ENCODE data around the gene CHI3L1. TPM values are rescaled to one million over a fixed set of nuclear protein-coding genes. Genes with fewer than 3 reads are reported as not detected.

Gene CHI3L1
- total and polyA plus RNA-seq, 4 donors = 5.0 to 34.7 (median 15.9) TPM

DNA sequence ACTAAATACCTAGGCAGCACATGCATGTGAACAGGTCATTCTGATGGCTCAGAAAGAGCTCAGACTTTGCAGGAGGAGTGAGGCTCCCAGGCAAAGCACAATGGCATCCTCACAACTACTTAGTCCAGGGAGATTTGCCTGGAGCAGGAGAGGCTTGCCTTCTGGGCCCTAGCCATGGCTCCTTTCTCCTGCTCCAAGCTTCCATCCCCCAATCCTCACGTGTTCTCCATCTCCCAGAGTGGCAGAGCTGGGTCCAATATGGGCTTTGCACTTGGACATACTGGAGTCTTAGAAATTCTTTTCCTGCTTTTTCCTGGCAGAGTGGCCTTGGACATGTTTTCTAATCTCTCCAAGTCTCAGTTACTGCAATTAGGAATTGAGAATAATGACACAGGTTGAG is 26.7 kb downstream of the CHI3L1 start:
- peaks cover 0 to 2% (median 0%) of the 10 kb centered on the region in 4 donors for H3K27me3 ChIP-seq (ENCODE audit: control insufficient read depth in 4 of 4, insufficient read depth in 4 of 4, low read length in 3 of 4)
- H3K36me3 ChIP-seq (ENCODE audit: control insufficient read depth in 4 of 4, insufficient read depth in 3 of 4, low read depth in 1 of 4, low read length in 3 of 4) = no peaks in the 10 kb centered on the region
- no peak overlapping the region for H3K27ac ChIP-seq (ENCODE audit: low read depth in 1 of 2, low read length in 2 of 2)
- H3K4me3 ChIP-seq (ENCODE audit: low read depth in 1 of 3, low read length in 3 of 3) = no peak overlapping the region
- H3K9ac ChIP-seq (ENCODE audit: low read depth in 1 of 2, low read length in 2 of 2) = no peak overlapping the region
- H3K9me3 ChIP-seq (ENCODE audit: control insufficient read depth in 4 of 4, low read length in 3 of 4) = peaks cover 0 to 3% (median under 1%) of the 10 kb centered on the region in 4 donors
- no peaks in the 10 kb centered on the region for H3K4me1 ChIP-seq (ENCODE audit: control insufficient read depth in 4 of 4, insufficient read depth in 4 of 4, low read length in 3 of 4)
- TF ChIP-seq TAF1 (conservative IDR thresholded peaks at IDR 0.05) = no peak
- TF ChIP-seq HNF4G (IDR thresholded peaks at IDR 0.05) = no peak
- TF ChIP-seq RXRA (IDR thresholded peaks at IDR 0.05) = no peak
- TF ChIP-seq GABPA (IDR thresholded peaks at IDR 0.05 in 1 of 2, conservative IDR thresholded peaks at IDR 0.05 in 1 of 2) = no peak
- TF ChIP-seq, protein P1, sequence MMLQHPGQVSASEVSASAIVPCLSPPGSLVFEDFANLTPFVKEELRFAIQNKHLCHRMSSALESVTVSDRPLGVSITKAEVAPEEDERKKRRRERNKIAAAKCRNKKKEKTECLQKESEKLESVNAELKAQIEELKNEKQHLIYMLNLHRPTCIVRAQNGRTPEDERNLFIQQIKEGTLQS (IDR thresholded peaks at IDR 0.05) = no peak
- TF ChIP-seq, protein P2, sequence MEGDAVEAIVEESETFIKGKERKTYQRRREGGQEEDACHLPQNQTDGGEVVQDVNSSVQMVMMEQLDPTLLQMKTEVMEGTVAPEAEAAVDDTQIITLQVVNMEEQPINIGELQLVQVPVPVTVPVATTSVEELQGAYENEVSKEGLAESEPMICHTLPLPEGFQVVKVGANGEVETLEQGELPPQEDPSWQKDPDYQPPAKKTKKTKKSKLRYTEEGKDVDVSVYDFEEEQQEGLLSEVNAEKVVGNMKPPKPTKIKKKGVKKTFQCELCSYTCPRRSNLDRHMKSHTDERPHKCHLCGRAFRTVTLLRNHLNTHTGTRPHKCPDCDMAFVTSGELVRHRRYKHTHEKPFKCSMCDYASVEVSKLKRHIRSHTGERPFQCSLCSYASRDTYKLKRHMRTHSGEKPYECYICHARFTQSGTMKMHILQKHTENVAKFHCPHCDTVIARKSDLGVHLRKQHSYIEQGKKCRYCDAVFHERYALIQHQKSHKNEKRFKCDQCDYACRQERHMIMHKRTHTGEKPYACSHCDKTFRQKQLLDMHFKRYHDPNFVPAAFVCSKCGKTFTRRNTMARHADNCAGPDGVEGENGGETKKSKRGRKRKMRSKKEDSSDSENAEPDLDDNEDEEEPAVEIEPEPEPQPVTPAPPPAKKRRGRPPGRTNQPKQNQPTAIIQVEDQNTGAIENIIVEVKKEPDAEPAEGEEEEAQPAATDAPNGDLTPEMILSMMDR (IDR thresholded peaks at IDR 0.05; ENCODE audit: low read depth, low read length, missing input control) = no peak
- TF ChIP-seq EGR1 (IDR thresholded peaks at IDR 0.05; ENCODE audit: low read depth in 2 of 2) = no peak
- no peak for TF ChIP-seq FOXA2 (IDR thresholded peaks at IDR 0.05)
- no peak for TF ChIP-seq JUND (IDR thresholded peaks at IDR 0.05)
- TF ChIP-seq, protein P3, sequence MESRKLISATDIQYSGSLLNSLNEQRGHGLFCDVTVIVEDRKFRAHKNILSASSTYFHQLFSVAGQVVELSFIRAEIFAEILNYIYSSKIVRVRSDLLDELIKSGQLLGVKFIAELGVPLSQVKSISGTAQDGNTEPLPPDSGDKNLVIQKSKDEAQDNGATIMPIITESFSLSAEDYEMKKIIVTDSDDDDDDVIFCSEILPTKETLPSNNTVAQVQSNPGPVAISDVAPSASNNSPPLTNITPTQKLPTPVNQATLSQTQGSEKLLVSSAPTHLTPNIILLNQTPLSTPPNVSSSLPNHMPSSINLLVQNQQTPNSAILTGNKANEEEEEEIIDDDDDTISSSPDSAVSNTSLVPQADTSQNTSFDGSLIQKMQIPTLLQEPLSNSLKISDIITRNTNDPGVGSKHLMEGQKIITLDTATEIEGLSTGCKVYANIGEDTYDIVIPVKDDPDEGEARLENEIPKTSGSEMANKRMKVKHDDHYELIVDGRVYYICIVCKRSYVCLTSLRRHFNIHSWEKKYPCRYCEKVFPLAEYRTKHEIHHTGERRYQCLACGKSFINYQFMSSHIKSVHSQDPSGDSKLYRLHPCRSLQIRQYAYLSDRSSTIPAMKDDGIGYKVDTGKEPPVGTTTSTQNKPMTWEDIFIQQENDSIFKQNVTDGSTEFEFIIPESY (IDR thresholded peaks at IDR 0.05) = no peak
- TF ChIP-seq NR2F2 (IDR thresholded peaks at IDR 0.05) = no peak
- TF ChIP-seq SP1 (IDR thresholded peaks at IDR 0.05) = no peak
- no peak for TF ChIP-seq HNF4A (conservative IDR thresholded peaks at IDR 0.05)
- TF ChIP-seq, protein P4, sequence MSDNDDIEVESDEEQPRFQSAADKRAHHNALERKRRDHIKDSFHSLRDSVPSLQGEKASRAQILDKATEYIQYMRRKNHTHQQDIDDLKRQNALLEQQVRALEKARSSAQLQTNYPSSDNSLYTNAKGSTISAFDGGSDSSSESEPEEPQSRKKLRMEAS (IDR thresholded peaks at IDR 0.05) = no peak
- TF ChIP-seq FOXA1 (IDR thresholded peaks at IDR 0.05) = no peak
- TF ChIP-seq, protein P5, sequence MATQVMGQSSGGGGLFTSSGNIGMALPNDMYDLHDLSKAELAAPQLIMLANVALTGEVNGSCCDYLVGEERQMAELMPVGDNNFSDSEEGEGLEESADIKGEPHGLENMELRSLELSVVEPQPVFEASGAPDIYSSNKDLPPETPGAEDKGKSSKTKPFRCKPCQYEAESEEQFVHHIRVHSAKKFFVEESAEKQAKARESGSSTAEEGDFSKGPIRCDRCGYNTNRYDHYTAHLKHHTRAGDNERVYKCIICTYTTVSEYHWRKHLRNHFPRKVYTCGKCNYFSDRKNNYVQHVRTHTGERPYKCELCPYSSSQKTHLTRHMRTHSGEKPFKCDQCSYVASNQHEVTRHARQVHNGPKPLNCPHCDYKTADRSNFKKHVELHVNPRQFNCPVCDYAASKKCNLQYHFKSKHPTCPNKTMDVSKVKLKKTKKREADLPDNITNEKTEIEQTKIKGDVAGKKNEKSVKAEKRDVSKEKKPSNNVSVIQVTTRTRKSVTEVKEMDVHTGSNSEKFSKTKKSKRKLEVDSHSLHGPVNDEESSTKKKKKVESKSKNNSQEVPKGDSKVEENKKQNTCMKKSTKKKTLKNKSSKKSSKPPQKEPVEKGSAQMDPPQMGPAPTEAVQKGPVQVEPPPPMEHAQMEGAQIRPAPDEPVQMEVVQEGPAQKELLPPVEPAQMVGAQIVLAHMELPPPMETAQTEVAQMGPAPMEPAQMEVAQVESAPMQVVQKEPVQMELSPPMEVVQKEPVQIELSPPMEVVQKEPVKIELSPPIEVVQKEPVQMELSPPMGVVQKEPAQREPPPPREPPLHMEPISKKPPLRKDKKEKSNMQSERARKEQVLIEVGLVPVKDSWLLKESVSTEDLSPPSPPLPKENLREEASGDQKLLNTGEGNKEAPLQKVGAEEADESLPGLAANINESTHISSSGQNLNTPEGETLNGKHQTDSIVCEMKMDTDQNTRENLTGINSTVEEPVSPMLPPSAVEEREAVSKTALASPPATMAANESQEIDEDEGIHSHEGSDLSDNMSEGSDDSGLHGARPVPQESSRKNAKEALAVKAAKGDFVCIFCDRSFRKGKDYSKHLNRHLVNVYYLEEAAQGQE (IDR thresholded peaks at IDR 0.05) = no peak
- TF ChIP-seq RAD21 (IDR thresholded peaks at IDR 0.05) = no peak
- no peak for TF ChIP-seq YY1 (IDR thresholded peaks at IDR 0.05)
- 55% methylated on average over 1 of the region's 1 CpG for WGBS
- DNase-seq (ENCODE audit: low spot score) = no peak
